Thoracic aorta (tissue), 2 donors: ENCODE results near the gene FKBP6. TPM values are rescaled to one million over a fixed set of nuclear protein-coding genes. Genes with fewer than 3 reads are reported as not detected.

Experiments used
- ATAC-seq: fragments of 150-250 bp; one replicate; pipeline ENCODE4 v1.8.0; 2017; ENCODE audit warnings: low read depth; ENCODE audit not compliant: insufficient number of reproducible peaks, low FRiP score
- DNase-seq: peaks from one replicate; pipeline ENCODE4 v3.0.0-alpha.2; 2020; ENCODE audit warnings: low spot score
- H3K27ac ChIP-seq, 2 donors: fragments of 200-600 bp; sonication (generic); 1 replicate in 1 of 2; 2 replicates in 1 of 2; pipeline ENCODE4 v1.5.1; 2016; ENCODE audit warnings: mild to moderate bottlenecking in 2 of 2, moderate library complexity in 2 of 2
- H3K27me3 ChIP-seq: fragments of 200-600 bp; sonication (generic); replicated peaks from 2 replicates; pipeline ENCODE4 v1.6.0; 2016; ENCODE audit warnings: mild to moderate bottlenecking; ENCODE audit not compliant: insufficient read depth
- H3K36me3 ChIP-seq: fragments of 200-600 bp; sonication (generic); one replicate; pipeline ENCODE4 v1.5.1; 2016
- H3K4me1 ChIP-seq, 2 donors: fragments of 200-600 bp; sonication (generic); 1 replicate in 1 of 2; 2 replicates in 1 of 2; pipeline versions ENCODE4 v1.5.1 to v1.6.0; 2016; ENCODE audit warnings: low read depth in 2 of 2, mild to moderate bottlenecking in 1 of 2; ENCODE audit not compliant: control insufficient read depth in 1 of 2
- H3K4me3 ChIP-seq: fragments of 200-600 bp; sonication (generic); 2 replicates; pipeline ENCODE4 v1.5.1; 2016; ENCODE audit warnings: mild to moderate bottlenecking
- H3K9me3 ChIP-seq: fragments of 200-600 bp; sonication (generic); 2 replicates; pipeline ENCODE4 v1.5.1; 2016
- CTCF ChIP-seq: fragments of 200-600 bp; sonication (generic); IDR thresholded peaks from one replicate; pipeline ENCODE4 v1.5.1; 2019; ENCODE audit warnings: antibody characterized with exemption
- total RNA-seq, 2 donors: library from RNA; depleted of rRNA; stranded (reverse); fragments of >200 nt; gene quantifications; one replicate each; pipeline versions ENCODE4 v1.1.0 to v1.2.3, GENCODE V29; 2016

FKBP6 gene
- total RNA-seq, 2 donors from 2014 or later = not detected

- no peak for TF ChIP-seq CTCF
- H3K4me1 ChIP-seq = peaks cover 0 to 13% of the 10 kb centered on the region in 2 donors
- ATAC-seq (no peak), DNase-seq (no peak)
- H3K27ac ChIP-seq = no peak overlapping the region
- H3K27me3 ChIP-seq = no peaks in the 10 kb centered on the region
- H3K4me3 ChIP-seq = no peak overlapping the region
- H3K36me3 ChIP-seq = no peaks in the 10 kb centered on the region
- no peaks in the 10 kb centered on the region for H3K9me3 ChIP-seq
Measured at GRCh38 chr7:73345951-73346350, 18.0 kb downstream of the FKBP6 start.

GRCh38 chr7:73349763-73350162 lies 21.8 kb downstream of the FKBP6 start:
- ATAC-seq = no peak
- TF ChIP-seq CTCF = no peak
- H3K9me3 ChIP-seq = no peaks in the 10 kb centered on the region
- H3K27me3 ChIP-seq = no peaks in the 10 kb centered on the region
- H3K27ac ChIP-seq = no peak overlapping the region
- no peaks in the 10 kb centered on the region for H3K36me3 ChIP-seq
- H3K4me1 ChIP-seq = no peaks in the 10 kb centered on the region
- H3K4me3 ChIP-seq = no peak overlapping the region
- no peak for DNase-seq

- no peak for TF ChIP-seq CTCF
- ATAC-seq (no peak), DNase-seq (no peak)
- Histone ChIP-seq H3K4me1 (no peaks in the 10 kb centered on the region), H3K9me3 (no peaks in the 10 kb centered on the region), H3K27me3 (no peaks in the 10 kb centered on the region), H3K4me3 (no peak overlapping the region), H3K36me3 (no peaks in the 10 kb centered on the region), H3K27ac (no peak overlapping the region)
Measured at GRCh38 chr7:73350306-73351068, 22.5 kb downstream of the FKBP6 start.

GRCh38 chr7:73351447-73352167 lies 23.6 kb downstream of the FKBP6 start:
- no peak overlapping the region for H3K27ac ChIP-seq
- H3K4me1 ChIP-seq = no peaks in the 10 kb centered on the region
- DNase-seq (no peak), ATAC-seq (no peak)
- no peaks in the 10 kb centered on the region for H3K27me3 ChIP-seq
- H3K4me3 ChIP-seq = no peak overlapping the region
- no peak for TF ChIP-seq CTCF
- H3K9me3 ChIP-seq = no peaks in the 10 kb centered on the region
- H3K36me3 ChIP-seq = no peaks in the 10 kb centered on the region

GRCh38 chr7:73352784-73353183 lies 24.8 kb downstream of the FKBP6 start:
- no peaks in the 10 kb centered on the region for H3K9me3 ChIP-seq
- no peak for DNase-seq
- H3K4me3 ChIP-seq = no peak overlapping the region
- no peak overlapping the region for H3K27ac ChIP-seq
- no peak for TF ChIP-seq CTCF
- H3K4me1 ChIP-seq = peaks cover 4 to 5% of the 10 kb centered on the region in 2 donors
- no peaks in the 10 kb centered on the region for H3K27me3 ChIP-seq
- H3K36me3 ChIP-seq = no peaks in the 10 kb centered on the region
- no peak for ATAC-seq
